HepG2 (cell line): ENCODE measurements around the gene WDSUB1. TPM values are rescaled to one million over a fixed set of nuclear protein-coding genes. Genes with fewer than 3 reads are reported as not detected.
A peak's percentile ranks its signal among the peaks of the same experiment; 100 is the strongest.

Experiments used
- ATAC-seq: fragments of 200-7000 bp; cut with Tn5 transposase; 3 replicates; pipeline ENCODE4 v1.9.1; 2020; ENCODE audit warnings: mild to moderate bottlenecking, moderate library complexity
- BruUV-seq: library from RNA; stranded (reverse); fragments of 400-500 nt; replicated peaks from 2 replicates; lab custom pipeline; 2021; lab: Mats Ljungman, UMichigan
- CTCF ChIA-PET: fragments of 300-600 bp; formaldehyde crosslinking; extraction: SDS; loops from one replicate; lab custom pipeline; 2021; ENCODE audit warnings: low total read pairs, inconsistent platforms, low intra/inter-chr PET ratio; lab: Yijun Ruan, JAX
- POLR2A ChIA-PET: fragments of 350-600 bp; sonication (Branson Sonifier 250); formaldehyde crosslinking; loops from one replicate; lab custom pipeline; 2020; ENCODE audit warnings: antibody characterized with exemption, inconsistent platforms; lab: Yijun Ruan, JAX
- DNase-seq: peaks from one replicate; pipeline ENCODE4 v3.0.0-alpha.2; 2015; ENCODE audit warnings: low spot score
- FAIRE-seq: peaks from 3 replicates; lab custom pipeline; 2011; peaks lifted over from hg19 to GRCh38; lab: Jason Lieb, UNC
- H2AFZ ChIP-seq: one replicate; pipeline ENCODE4 v1.6.1; 2011; ENCODE audit warnings: low read length, inconsistent platforms
- H3K27ac ChIP-seq: fragments of 300-600 bp; 3 replicates; pipeline ENCODE4 v1.8.0; 2011; ENCODE audit warnings: mixed run types, mild to moderate bottlenecking, mixed read lengths, low read length, inconsistent platforms; ENCODE audit not compliant: insufficient read depth; ENCODE audit errors: extremely low read length
- H3K27me3 ChIP-seq, 2 experiments: fragments of 200-600 bp in 1 of 2; 2 replicates in 1 of 2; 3 replicates in 1 of 2; pipeline versions ENCODE4 v1.6.0 to v1.8.0; 2011; ENCODE audit warnings: low read length in 2 of 2, mild to moderate bottlenecking in 2 of 2, moderate library complexity in 2 of 2, inconsistent platforms in 1 of 2; ENCODE audit not compliant: insufficient read depth in 2 of 2, control insufficient read depth in 1 of 2
- H3K36me3 ChIP-seq, 2 experiments: fragments of 200-600 bp in 1 of 2; replicated peaks in 1 of 2; 2 replicates in 1 of 2; 3 replicates in 1 of 2; pipeline versions ENCODE4 v1.5.1 to v1.8.0; 2011; ENCODE audit warnings: low read length in 2 of 2, inconsistent platforms in 1 of 2; ENCODE audit not compliant: insufficient read depth in 2 of 2, control insufficient read depth in 1 of 2
- H3K4me1 ChIP-seq: 2 replicates; pipeline ENCODE4 v1.5.1; 2012; ENCODE audit warnings: low read length, inconsistent platforms; ENCODE audit not compliant: insufficient read depth
- H3K4me2 ChIP-seq: 2 replicates; pipeline ENCODE4 v1.6.0; 2011; ENCODE audit warnings: low read depth, low read length, inconsistent platforms
- H3K4me3 ChIP-seq, 3 experiments: fragments of 200-600 bp in 1 of 3; sonication (generic), shearing (Covaris generic) in 1 of 3; replicated peaks in 1 of 3; 2 replicates each; pipeline ENCODE4 v1.5.1; 2011 to 2016; ENCODE audit warnings: low read length in 3 of 3, inconsistent platforms in 2 of 3, low read depth in 2 of 3, mild to moderate bottlenecking in 2 of 3, control low read depth in 1 of 3, mixed read lengths in 1 of 3; ENCODE audit not compliant: insufficient read depth in 1 of 3
- H3K79me2 ChIP-seq: one replicate; pipeline ENCODE4 v1.6.1; 2011; ENCODE audit warnings: low read length, inconsistent platforms; ENCODE audit not compliant: insufficient read depth
- H3K9ac ChIP-seq: 2 replicates; pipeline ENCODE4 v1.6.0; 2011; ENCODE audit warnings: mild to moderate bottlenecking, low read depth, low read length, inconsistent platforms; ENCODE audit not compliant: insufficient read depth
- H3K9me3 ChIP-seq: 2 replicates; pipeline ENCODE4 v1.5.1; 2012; ENCODE audit warnings: mild to moderate bottlenecking, low read length
- H4K20me1 ChIP-seq: 2 replicates; pipeline ENCODE4 v1.6.0; 2011; ENCODE audit warnings: inconsistent platforms, mild to moderate bottlenecking, low read length, moderate library complexity; ENCODE audit not compliant: insufficient read depth
- ZNF121 ChIP-seq: sonication (generic); formaldehyde crosslinking; IDR thresholded peaks from 2 replicates; pipeline ENCODE4 v1.5.0; 2020; ENCODE audit warnings: mild to moderate bottlenecking, missing genetic modification reagents
- ZNF3 ChIP-seq: IDR thresholded peaks from 2 replicates; pipeline ENCODE4 v1.7.0; 2017; ENCODE audit warnings: inconsistent platforms
- ZNF30 ChIP-seq: sonication (generic); formaldehyde crosslinking; IDR thresholded peaks from 2 replicates; pipeline ENCODE4 v1.5.0; 2020; ENCODE audit warnings: mild to moderate bottlenecking, missing genetic modification reagents
- WGBS: methylation state at CpG from one replicate; pipeline ENCODE4 v1.1.6; 2017; ENCODE audit warnings: low lambda C conversion rate; 5-methylcytosine and 5-hydroxymethylcytosine counted together
- in situ Hi-C: cut with HindIII; loops from 2 replicates; pipeline ENCODE4 v1.10.0; 2017; ENCODE audit warnings: low pct_unique_long_range_greater_than_20kb; ENCODE audit not compliant: extremely low pct_ligation_motif_present
- intact Hi-C: fragments of 100-400 bp; cut with micrococcal nuclease; formaldehyde crosslinking; loops from one replicate; pipeline ENCODE4 v1.10.0; 2022; ENCODE audit not compliant: unreplicated experiment
- polyA plus RNA-seq, 8 experiments: library from polyadenylated mRNA; depleted of rRNA in 3 of 8; stranded (reverse) in 7 of 8; unstranded in 1 of 8; fragments of >200 nt; fragmentation: Illumina TruSeq in 4 of 8; extraction: Trizol in 4 of 8; gene quantifications; 2 replicates each; pipeline versions ENCODE4 v1.2.1 to v1.2.3, GENCODE V29; 2011 to 2016; ENCODE audit warnings: low read depth in 4 of 8, missing spikeins in 1 of 8, mixed read lengths in 1 of 8; ENCODE audit not compliant: insufficient read depth in 1 of 8
- total RNA-seq, 5 experiments: library from RNA; depleted of rRNA; stranded (reverse); fragments of >200 nt; fragmentation: Illumina TruSeq; extraction: Trizol; gene quantifications; 2 replicates each; pipeline ENCODE4 v1.2.3, GENCODE V29; 2016; ENCODE audit warnings: low read depth in 1 of 5
- TF ChIP-seq, protein P1 (sequence below): sonication (generic); formaldehyde crosslinking; IDR thresholded peaks from 2 replicates; pipeline ENCODE4 v1.5.0; 2020; ENCODE audit warnings: missing genetic modification reagents
- TF ChIP-seq, protein P2 (sequence below), 2 experiments: sonication (generic) in 1 of 2; formaldehyde crosslinking in 1 of 2; IDR thresholded peaks; 2 replicates each; pipeline versions ENCODE4 v1.4.0 to v1.6.1; 2016 to 2020; ENCODE audit warnings: borderline replicate concordance in 1 of 2, low read depth in 1 of 2, mild to moderate bottlenecking in 1 of 2, missing genetic modification reagents in 1 of 2
- TF ChIP-seq, protein P3 (sequence below): sonication (generic); formaldehyde crosslinking; IDR thresholded peaks from 2 replicates; pipeline ENCODE4 v1.4.0; 2020; ENCODE audit warnings: missing genetic modification reagents, mild to moderate bottlenecking, borderline replicate concordance

WDSUB1 gene
- total and polyA plus RNA-seq, 2 of the 13 experiments (the other 11 are each of a cell fraction or from before 2014, with no cell fraction given) = 10.1 to 10.7 TPM

DNA sequence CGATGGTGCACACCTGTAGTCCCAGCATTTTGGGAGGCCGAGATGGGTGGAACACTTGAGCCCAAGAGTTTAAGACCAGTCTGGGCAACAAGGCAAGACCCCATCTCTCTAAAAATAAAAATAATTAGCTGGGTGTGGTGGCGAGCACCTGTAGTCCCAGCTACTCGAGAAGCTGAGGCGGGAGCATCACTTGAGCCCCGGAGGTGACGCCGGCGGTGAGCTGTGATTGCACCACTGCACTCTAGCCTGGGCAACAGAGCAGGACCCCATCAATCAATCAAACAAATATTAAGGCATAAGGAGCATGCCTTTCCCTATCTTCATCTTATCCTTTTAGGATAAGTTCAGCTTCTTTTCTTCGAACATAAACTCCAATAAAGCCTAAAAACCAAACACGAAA is 1.1 kb downstream of the WDSUB1 start (continued):
- TF ChIP-seq, protein P1, sequence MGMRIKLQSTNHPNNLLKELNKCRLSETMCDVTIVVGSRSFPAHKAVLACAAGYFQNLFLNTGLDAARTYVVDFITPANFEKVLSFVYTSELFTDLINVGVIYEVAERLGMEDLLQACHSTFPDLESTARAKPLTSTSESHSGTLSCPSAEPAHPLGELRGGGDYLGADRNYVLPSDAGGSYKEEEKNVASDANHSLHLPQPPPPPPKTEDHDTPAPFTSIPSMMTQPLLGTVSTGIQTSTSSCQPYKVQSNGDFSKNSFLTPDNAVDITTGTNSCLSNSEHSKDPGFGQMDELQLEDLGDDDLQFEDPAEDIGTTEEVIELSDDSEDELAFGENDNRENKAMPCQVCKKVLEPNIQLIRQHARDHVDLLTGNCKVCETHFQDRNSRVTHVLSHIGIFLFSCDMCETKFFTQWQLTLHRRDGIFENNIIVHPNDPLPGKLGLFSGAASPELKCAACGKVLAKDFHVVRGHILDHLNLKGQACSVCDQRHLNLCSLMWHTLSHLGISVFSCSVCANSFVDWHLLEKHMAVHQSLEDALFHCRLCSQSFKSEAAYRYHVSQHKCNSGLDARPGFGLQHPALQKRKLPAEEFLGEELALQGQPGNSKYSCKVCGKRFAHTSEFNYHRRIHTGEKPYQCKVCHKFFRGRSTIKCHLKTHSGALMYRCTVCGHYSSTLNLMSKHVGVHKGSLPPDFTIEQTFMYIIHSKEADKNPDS (CRISPR knock-in tag) = 0 out of 2 replicates have a peak, but pooled peaks have one; percentile 6
- TF ChIP-seq ZNF3 (CRISPR knock-in tag) (0 out of 2 replicates have a peak, but pooled peaks have one; percentile 51), ZNF121 (CRISPR knock-in tag) (peak; percentile 97)
- TF ChIP-seq, protein P2, sequence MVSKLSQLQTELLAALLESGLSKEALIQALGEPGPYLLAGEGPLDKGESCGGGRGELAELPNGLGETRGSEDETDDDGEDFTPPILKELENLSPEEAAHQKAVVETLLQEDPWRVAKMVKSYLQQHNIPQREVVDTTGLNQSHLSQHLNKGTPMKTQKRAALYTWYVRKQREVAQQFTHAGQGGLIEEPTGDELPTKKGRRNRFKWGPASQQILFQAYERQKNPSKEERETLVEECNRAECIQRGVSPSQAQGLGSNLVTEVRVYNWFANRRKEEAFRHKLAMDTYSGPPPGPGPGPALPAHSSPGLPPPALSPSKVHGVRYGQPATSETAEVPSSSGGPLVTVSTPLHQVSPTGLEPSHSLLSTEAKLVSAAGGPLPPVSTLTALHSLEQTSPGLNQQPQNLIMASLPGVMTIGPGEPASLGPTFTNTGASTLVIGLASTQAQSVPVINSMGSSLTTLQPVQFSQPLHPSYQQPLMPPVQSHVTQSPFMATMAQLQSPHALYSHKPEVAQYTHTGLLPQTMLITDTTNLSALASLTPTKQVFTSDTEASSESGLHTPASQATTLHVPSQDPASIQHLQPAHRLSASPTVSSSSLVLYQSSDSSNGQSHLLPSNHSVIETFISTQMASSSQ (IDR thresholded peaks at IDR 0.05; ENCODE audit: low read depth) = 0 out of 2 replicates have a peak, but pooled peaks have one; percentile 4
- TF ChIP-seq, protein P2 (CRISPR knock-in tag; IDR thresholded peaks at IDR 0.05; ENCODE audit: borderline replicate concordance) = no peak

DNA sequence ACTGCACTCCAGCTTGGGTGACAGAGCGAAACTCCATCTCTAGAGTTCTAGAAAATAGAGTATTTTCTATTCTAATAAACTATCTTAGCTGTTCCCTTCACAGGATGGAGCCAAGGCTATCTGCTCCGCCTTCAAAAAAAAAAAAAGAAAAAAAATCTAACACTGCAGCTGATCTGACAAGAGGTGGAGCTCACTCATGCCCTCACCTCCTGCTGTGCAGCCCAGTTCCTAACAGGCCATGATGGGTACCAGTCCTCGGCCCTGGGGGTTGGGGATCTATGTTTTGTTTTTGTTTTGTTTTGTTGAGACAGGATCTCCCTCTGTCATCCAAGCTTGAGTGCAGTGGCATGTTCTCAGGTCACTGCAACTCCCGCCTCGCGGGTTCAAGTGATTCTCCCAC is 3.0 kb downstream of the WDSUB1 start:
- ChIA-PET CTCF (no interaction called here), POLR2A (interaction anchor here (0.7 kb wide), 1 partner anchor 38 kb away, joined by 4 read pairs; no protein-coding TSS in a partner anchor)
- no peak for FAIRE-seq
- Histone ChIP-seq H2AFZ (no peak overlapping the region), H3K36me3 (peaks cover 2 to 13% of the 10 kb centered on the region in 2 experiments; a peak in 4 of 5 replicates), H3K4me1 (peaks cover 27% of the 10 kb centered on the region), H3K27ac (no peak overlapping the region), H3K4me3 (no peak overlapping the region)
- intact Hi-C loops = no loop called here
- TF ChIP-seq ZNF30 (CRISPR knock-in tag) = no peak
- TF ChIP-seq, protein P3, sequence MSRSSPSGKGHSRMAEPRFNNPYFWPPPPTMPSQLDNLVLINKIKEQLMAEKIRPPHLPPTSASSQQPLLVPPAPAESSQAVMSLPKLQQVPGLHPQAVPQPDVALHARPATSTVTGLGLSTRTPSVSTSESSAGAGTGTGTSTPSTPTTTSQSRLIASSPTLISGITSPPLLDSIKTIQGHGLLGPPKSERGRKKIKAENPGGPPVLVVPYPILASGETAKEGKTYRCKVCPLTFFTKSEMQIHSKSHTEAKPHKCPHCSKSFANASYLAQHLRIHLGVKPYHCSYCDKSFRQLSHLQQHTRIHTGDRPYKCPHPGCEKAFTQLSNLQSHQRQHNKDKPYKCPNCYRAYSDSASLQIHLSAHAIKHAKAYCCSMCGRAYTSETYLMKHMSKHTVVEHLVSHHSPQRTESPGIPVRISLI (CRISPR knock-in tag) = peak; percentile 47; the same call in 1 of the 2 replicates
- TF ChIP-seq, all 625 proteins: peak for 1
- BruUV-seq = no TSS peak
- Histone ChIP-seq H3K79me2 (peaks cover 20% of the 10 kb centered on the region), H3K4me2 (no peak overlapping the region), H3K9ac (no peak overlapping the region), H3K9me3 (no peaks in the 10 kb centered on the region), H4K20me1 (no peaks in the 10 kb centered on the region), H3K27me3 (no peaks in the 10 kb centered on the region; a peak in 1 of 5 replicates)
- DNase-seq (no peak), ATAC-seq (no peak)
- in situ Hi-C loops = no loop called here
- 93% methylated on average over 6 of the region's 6 CpGs for WGBS
